ENCODE results near the gene GNPAT. TPM values are rescaled to one million over a fixed set of nuclear protein-coding genes. Genes with fewer than 3 reads are reported as not detected.

The GNPAT gene
- total and polyA plus RNA-seq, 2 of the 8 experiments (the other 6 are each of a cell fraction or from before 2014, with no cell fraction given), result 22.9 to 47.4 TPM

DNA sequence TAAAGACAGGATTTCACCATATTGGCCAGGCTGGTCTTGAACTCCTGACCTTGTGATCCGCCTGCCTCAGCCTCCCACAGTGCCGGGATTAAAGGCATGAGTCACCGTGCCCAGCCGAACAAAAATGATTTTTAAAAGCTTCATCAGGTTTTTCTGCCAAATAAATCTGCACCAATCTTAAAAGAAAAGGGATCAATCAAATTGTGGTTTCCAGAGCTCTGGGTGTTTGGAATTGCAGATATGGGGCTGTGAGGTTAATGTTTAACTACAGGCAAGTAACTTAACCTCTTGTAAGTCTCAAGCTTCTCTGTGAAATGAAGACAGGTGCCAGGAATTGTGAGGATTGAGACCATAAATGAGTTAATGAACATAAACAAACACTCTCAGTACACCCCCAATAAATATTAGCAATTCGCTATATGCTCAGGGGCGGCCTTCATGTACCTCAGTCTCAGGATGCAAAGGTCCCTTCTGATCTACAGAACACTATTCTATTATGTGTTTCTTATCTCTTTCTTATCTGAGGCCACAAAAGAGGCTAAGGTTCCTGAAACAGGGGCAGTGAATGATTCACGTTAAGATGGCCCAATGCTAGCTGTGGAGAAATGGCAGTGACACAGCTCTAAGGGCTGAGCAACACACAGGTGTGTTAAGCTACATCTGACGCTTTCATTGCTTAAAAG, 7.1 kb upstream of the GNPAT start:
- Histone ChIP-seq H3K9ac (replicated peaks in 1 of 4; ENCODE audit: extremely low read depth in 1 of 4, low read depth in 3 of 4, low read length in 3 of 4) (no peak overlapping the region), H2AFZ (ENCODE audit: low read length) (no peak overlapping the region), H2AK5ac (ENCODE audit: low read depth, low read length) (no peak overlapping the region), H2BK120ac (replicated peaks; ENCODE audit: low read depth, low read length) (no peak overlapping the region), H3K4me2 (ENCODE audit: insufficient read depth in 1 of 2, low read depth in 2 of 2, low read length in 2 of 2) (no peak overlapping the region), H3K79me2 (ENCODE audit: control insufficient read depth in 1 of 2, insufficient read depth in 2 of 2, low read length in 2 of 2) (no peaks in the 10 kb centered on the region), H4K20me1 (replicated peaks in 1 of 2; ENCODE audit: control insufficient read depth in 1 of 2, insufficient read depth in 2 of 2, low read length in 2 of 2) (peaks cover 0 to 3% of the 10 kb centered on the region in 2 experiments), H2BK5ac (ENCODE audit: low read depth, low read length) (no peak overlapping the region), H2BK12ac (ENCODE audit: low read depth, low read length) (no peak overlapping the region), H3K9me3 (ENCODE audit: insufficient read depth in 2 of 2, low read depth in 1 of 2, low read length in 1 of 2) (no peaks in the 10 kb centered on the region), H3K56ac (replicated peaks; ENCODE audit: insufficient read length, low read depth, low read length) (no peak overlapping the region), H3K23me2 (ENCODE audit: low read depth, low read length) (no peaks in the 10 kb centered on the region), H3K36me3 (ENCODE audit: control insufficient read depth in 2 of 4, insufficient read depth in 4 of 4, low read length in 3 of 4) (peaks cover 5 to 12% (median 8%) of the 10 kb centered on the region in 4 experiments; a peak in 5 of 8 replicates), H3K23ac (ENCODE audit: insufficient read length) (no peak overlapping the region), H3K4me3 (ENCODE audit: extremely low read depth in 1 of 4, insufficient read depth in 2 of 4, low read depth in 3 of 4, low read length in 4 of 4) (no peak overlapping the region), H3K4ac (replicated peaks; ENCODE audit: insufficient read length, low read depth, low read length) (no peak overlapping the region), H3K27me3 (replicated peaks in 1 of 4; ENCODE audit: control insufficient read depth in 3 of 4, extremely low read depth in 1 of 4, insufficient read depth in 3 of 4, low read length in 3 of 4) (no peaks in the 10 kb centered on the region), H4K8ac (ENCODE audit: extremely low read depth, insufficient read depth, low read length) (no peak overlapping the region), H3K79me1 (ENCODE audit: low read depth, low read length) (no peaks in the 10 kb centered on the region), H3K4me1 (replicated peaks in 1 of 4; ENCODE audit: control insufficient read depth in 3 of 4, insufficient read depth in 4 of 4, low read length in 3 of 4) (no peaks in the 10 kb centered on the region), H2BK20ac (ENCODE audit: low read length) (no peak overlapping the region), H3K27ac (ENCODE audit: low read depth, low read length) (no peak overlapping the region), H3K18ac (ENCODE audit: extremely low read depth, low read length) (no peak overlapping the region), H3K14ac (ENCODE audit: insufficient read length) (no peak overlapping the region), H4K91ac (replicated peaks; ENCODE audit: insufficient read length, low read length) (no peak overlapping the region), H2BK15ac (ENCODE audit: low read length) (no peak overlapping the region), H4K5ac (ENCODE audit: insufficient read length, low read depth, low read length) (no peak overlapping the region)
- POLR2A ChIA-PET (ENCODE audit: partially characterized antibody), result interaction anchor here (1.1 kb wide), 1 partner anchor 8 kb away, joined by 4 read pairs; no protein-coding TSS in a partner anchor
- CTCF ChIA-PET (ENCODE audit: partially characterized antibody), result no interaction called here
- no peak for FAIRE-seq
- DNase-seq (ENCODE audit: low read depth in 1 of 2, low spot score in 2 of 2), result no peak
- 90% methylated on average over 8 of the region's 8 CpGs; no CpG with 5 or more reads in 1 of the 2 experiments for WGBS, 2 experiments (ENCODE audit: extremely low coverage in 1 of 2, insufficient coverage in 1 of 2, insufficient read length in 1 of 2, insufficient replicate concordance in 2 of 2, low coverage in 1 of 2, low lambda C conversion rate in 2 of 2, missing lambda C conversion rate in 1 of 2)
- TF ChIP-seq TAF7 (optimal IDR thresholded peaks at IDR 0.05; ENCODE audit: borderline replicate concordance, low read depth, low read length), result no peak
- no peak for TF ChIP-seq CEBPB (IDR thresholded peaks at IDR 0.05; ENCODE audit: low read depth, low read length)
- no peak for TF ChIP-seq GTF2F1 (IDR thresholded peaks at IDR 0.05; ENCODE audit: borderline replicate concordance, low read depth, low read length)
- TF ChIP-seq TAF1 (IDR thresholded peaks at IDR 0.05; ENCODE audit: low read depth, low read length), result no peak
- TF ChIP-seq SAP30 (IDR thresholded peaks at IDR 0.05; ENCODE audit: insufficient read depth, insufficient replicate concordance, low read length), result no peak
- TF ChIP-seq BCL11A (IDR thresholded peaks at IDR 0.05; ENCODE audit: low read depth in 2 of 2, low read length in 2 of 2), result no peak
- TF ChIP-seq SIN3A (conservative IDR thresholded peaks at IDR 0.05 in 1 of 2, IDR thresholded peaks at IDR 0.05 in 1 of 2; ENCODE audit: low read depth in 1 of 2, low read length in 2 of 2), result no peak
- no peak for TF ChIP-seq MAFK (IDR thresholded peaks at IDR 0.05; ENCODE audit: low read depth, low read length)
- TF ChIP-seq, protein P1, sequence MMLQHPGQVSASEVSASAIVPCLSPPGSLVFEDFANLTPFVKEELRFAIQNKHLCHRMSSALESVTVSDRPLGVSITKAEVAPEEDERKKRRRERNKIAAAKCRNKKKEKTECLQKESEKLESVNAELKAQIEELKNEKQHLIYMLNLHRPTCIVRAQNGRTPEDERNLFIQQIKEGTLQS (IDR thresholded peaks at IDR 0.05; ENCODE audit: insufficient read depth, low read depth, low read length), result no peak
- TF ChIP-seq CHD2 (IDR thresholded peaks at IDR 0.05; ENCODE audit: low read length), result no peak
- TF ChIP-seq BRCA1 (IDR thresholded peaks at IDR 0.05; ENCODE audit: low read depth, low read length), result no peak
